BJ (cell line): Measurements from ENCODE around the gene DSCAML1. TPM values are rescaled to one million over a fixed set of nuclear protein-coding genes. Genes with fewer than 3 reads are reported as not detected.

Experiments
- CTCF ChIA-PET: fragments of 350-600 bp; formaldehyde crosslinking; extraction: SDS; loops from one replicate; lab custom pipeline; 2021; ENCODE audit warnings: antibody characterized with exemption, inconsistent platforms; lab: Yijun Ruan, JAX
- POLR2A ChIA-PET: fragments of 300-600 bp; sonication (Branson Sonifier 250); formaldehyde crosslinking; extraction: SDS; loops from one replicate; lab custom pipeline; 2021; ENCODE audit warnings: antibody characterized with exemption; lab: Charles Lee
- DNase-seq: peaks from one replicate; pipeline ENCODE4 v3.0.0-alpha.2; 2011; ENCODE audit warnings: low read depth
- H3K27me3 ChIP-seq: 2 replicates; pipeline ENCODE4 v1.6.0; 2011; ENCODE audit warnings: low read length; ENCODE audit not compliant: control insufficient read depth, insufficient read depth
- H3K36me3 ChIP-seq: 2 replicates; pipeline ENCODE4 v1.5.1; 2011; ENCODE audit warnings: low read length; ENCODE audit not compliant: control insufficient read depth, insufficient read depth
- H3K4me3 ChIP-seq: 2 replicates; pipeline ENCODE4 v1.5.1; 2011; ENCODE audit warnings: low read depth, mild to moderate bottlenecking, control low read depth, low read length
- CTCF ChIP-seq: IDR thresholded peaks from 2 replicates; pipeline ENCODE4 v1.5.1; 2011; ENCODE audit warnings: low read depth, mild to moderate bottlenecking, control low read depth, inconsistent platforms, low read length, moderate library complexity; ENCODE audit not compliant: insufficient read depth
- polyA plus RNA-seq: library from polyadenylated mRNA; depleted of rRNA; stranded (reverse); fragments of >200 nt; gene quantifications from 2 replicates; pipeline ENCODE4 v1.2.3, GENCODE V29; 2011

DSCAML1 gene
- polyA plus RNA-seq, 1 experiment: not detected

DNA sequence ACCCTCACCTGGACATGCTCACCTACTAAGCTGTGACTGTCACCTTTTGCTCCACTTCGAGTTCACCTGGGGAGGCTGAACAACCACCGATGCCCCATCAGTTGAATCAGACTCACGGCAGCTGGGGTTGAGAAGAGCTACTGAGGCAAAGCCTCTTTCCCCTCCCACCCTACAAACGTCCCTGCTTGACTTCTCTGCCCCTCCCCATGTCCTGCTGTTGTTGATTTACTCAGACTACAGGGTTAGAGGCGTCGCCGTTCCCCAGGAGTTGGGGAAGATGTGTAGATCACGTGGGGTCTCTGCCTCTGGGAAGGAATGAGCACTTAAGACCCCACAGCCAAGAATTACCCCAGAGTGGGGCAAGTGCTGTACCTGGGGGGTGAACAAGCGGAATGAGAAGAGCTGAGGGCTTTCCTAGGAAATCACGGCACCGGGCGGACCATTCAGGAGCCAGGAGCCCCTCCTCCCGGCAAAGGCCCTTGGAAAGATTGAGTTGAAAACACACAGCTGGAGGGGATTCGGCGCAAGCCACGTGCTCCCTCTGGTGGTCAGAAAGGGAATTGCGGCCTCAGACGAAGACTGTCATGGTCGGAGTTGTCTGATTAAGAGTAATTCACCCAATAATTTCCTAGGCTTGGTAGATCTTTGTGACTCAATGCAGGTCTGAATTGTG is 20.5 kb upstream of the DSCAML1 start:
- Histone ChIP-seq H3K4me3 (no peak overlapping the region), H3K36me3 (no peaks in the 10 kb centered on the region), H3K27me3 (no peaks in the 10 kb centered on the region)
- CTCF ChIA-PET: interaction anchor here (0.5 to 6.0 kb wide), 23 partner anchors 11 to 429 kb away, joined by 3 to 155 read pairs (median 4); no protein-coding TSS in a partner anchor
- POLR2A ChIA-PET: no interaction called here
- peak; percentile 99 for TF ChIP-seq CTCF
- DNase-seq: peak; percentile 4

- DNase-seq: no peak
- TF ChIP-seq CTCF: no peak
- Histone ChIP-seq H3K36me3 (no peaks in the 10 kb centered on the region), H3K27me3 (no peaks in the 10 kb centered on the region), H3K4me3 (no peak overlapping the region)
- POLR2A ChIA-PET: no interaction called here
- CTCF ChIA-PET: interaction anchor here (0.5 to 6.0 kb wide), 22 partner anchors 11 to 397 kb away, joined by 3 to 155 read pairs (median 4); no protein-coding TSS in a partner anchor
These were observed 19.9 kb upstream of the DSCAML1 start for GRCh38 chr11:117816846-117817367.

- no peaks in the 10 kb centered on the region for H3K36me3 ChIP-seq
- no peaks in the 10 kb centered on the region for H3K27me3 ChIP-seq
- ChIA-PET POLR2A (no interaction called here), CTCF (interaction anchor here (1.1 to 6.0 kb wide), 9 partner anchors 10 to 396 kb away, joined by 3 to 155 read pairs (median 24); no protein-coding TSS in a partner anchor)
- no peak overlapping the region for H3K4me3 ChIP-seq
- no peak for DNase-seq
- no peak for TF ChIP-seq CTCF
These were observed 19.2 kb upstream of the DSCAML1 start for GRCh38 chr11:117816151-117816741.

GRCh38 chr11:117815262-117815803 is 18.3 kb upstream of the DSCAML1 start:
- H3K27me3 ChIP-seq: no peaks in the 10 kb centered on the region
- H3K36me3 ChIP-seq: no peaks in the 10 kb centered on the region
- ChIA-PET POLR2A (no interaction called here), CTCF (interaction anchor here (1.8 to 6.0 kb wide), 7 partner anchors 9 to 389 kb away, joined by 4 to 155 read pairs (median 26); no protein-coding TSS in a partner anchor)
- no peak for TF ChIP-seq CTCF
- no peak overlapping the region for H3K4me3 ChIP-seq
- DNase-seq: no peak

- H3K4me3 ChIP-seq: no peak overlapping the region
- ChIA-PET CTCF (interaction anchor here (1.8 to 6.0 kb wide), 5 partner anchors 19 to 389 kb away, joined by 4 to 52 read pairs (median 26); no protein-coding TSS in a partner anchor), POLR2A (interaction anchor here (0.6 kb wide), 1 partner anchor 148 kb away, joined by 4 read pairs; no protein-coding TSS in a partner anchor)
- TF ChIP-seq CTCF: no peak
- no peaks in the 10 kb centered on the region for H3K36me3 ChIP-seq
- no peaks in the 10 kb centered on the region for H3K27me3 ChIP-seq
- no peak for DNase-seq
These were observed 17.8 kb upstream of the DSCAML1 start for GRCh38 chr11:117814766-117815261.
